ENCODE results near the gene LRFN3. TPM values are rescaled to one million over a fixed set of nuclear protein-coding genes. Genes with fewer than 3 reads are reported as not detected.
"Not testable (repeated sequence)": the region's sequence is repeated elsewhere in the genome, so short reads cannot be mapped to it uniquely, and the experiment has no call there.

LRFN3 gene
- total RNA-seq, 4 donors from 2014 or later, result 12.1 to 48.6 (median 16.6) TPM

GRCh38 chr19:35889370-35890112 lies 46.6 kb upstream of the LRFN3 start:
- Histone ChIP-seq H3K4me3 (no peak overlapping the region), H3K36me3 (peaks cover 0 to 34% (median 14%) of the 10 kb centered on the region in 4 donors), H3K4me1 (no peaks in the 10 kb centered on the region), H3K27ac (no peak overlapping the region), H3K9me3 (no peaks in the 10 kb centered on the region), H3K27me3 (no peaks in the 10 kb centered on the region)
- intact Hi-C loops (cut with DNase I; ENCODE audit: low total_unique reads), result no loop called here
- WGBS, 2 donors (ENCODE audit: low coverage in 1 of 2), result 92 to 100% methylated on average over 6 to 17 of the region's 18 CpGs
- no peak for TF ChIP-seq POLR2A (IDR thresholded peaks at IDR 0.05)
- TF ChIP-seq POLR2AphosphoS5 (IDR thresholded peaks at IDR 0.05), result no peak
- no peak for TF ChIP-seq EP300 (IDR thresholded peaks at IDR 0.05; ENCODE audit: low read depth)
- no peak for TF ChIP-seq CTCF (IDR thresholded peaks at IDR 0.05)
- no peak for DNase-seq
- in situ Hi-C loops (cut with MboI; ENCODE audit: low pct_ligation_motif_present in 1 of 4, low pct_unique_long_range_greater_than_20kb in 1 of 4, low sequenced_read_pairs in 3 of 4), result loop anchor here in 3 of 4 donors (10.0 kb wide), 1 partner anchor 45 kb away; the partner anchor contains the start of gene LRFN3 (in 3 of the 3)

GRCh38 chr19:35890113-35890650 lies 46.0 kb upstream of the LRFN3 start:
- intact Hi-C loops (cut with DNase I; ENCODE audit: low total_unique reads) (no loop called here), in situ Hi-C loops (cut with MboI; ENCODE audit: low pct_ligation_motif_present in 1 of 4, low pct_unique_long_range_greater_than_20kb in 1 of 4, low sequenced_read_pairs in 3 of 4) (no loop called here)
- no peak for DNase-seq
- H3K4me1 ChIP-seq, result no peaks in the 10 kb centered on the region
- peaks cover 0 to 37% (median 14%) of the 10 kb centered on the region in 4 donors for H3K36me3 ChIP-seq
- H3K27me3 ChIP-seq, result no peaks in the 10 kb centered on the region
- no peak overlapping the region for H3K27ac ChIP-seq
- no peaks in the 10 kb centered on the region for H3K9me3 ChIP-seq
- TF ChIP-seq POLR2AphosphoS5 (IDR thresholded peaks at IDR 0.05), result no peak
- no peak for TF ChIP-seq EP300 (IDR thresholded peaks at IDR 0.05; ENCODE audit: low read depth)
- TF ChIP-seq POLR2A (IDR thresholded peaks at IDR 0.05), result no peak
- TF ChIP-seq CTCF (IDR thresholded peaks at IDR 0.05), result no peak
- no peak overlapping the region for H3K4me3 ChIP-seq
- 95% methylated on average over 12 of the region's 13 CpGs; no CpG with 5 or more reads in 1 of the 2 donors for WGBS, 2 donors (ENCODE audit: low coverage in 1 of 2)

GRCh38 chr19:35891819-35892218 lies 44.4 kb upstream of the LRFN3 start:
- H3K27me3 ChIP-seq; in situ Hi-C loops (cut with MboI; ENCODE audit: low pct_ligation_motif_present in 1 of 4, low pct_unique_long_range_greater_than_20kb in 1 of 4, low sequenced_read_pairs in 3 of 4); intact Hi-C loops (cut with DNase I; ENCODE audit: low total_unique reads); H3K4me1 ChIP-seq; DNase-seq; H3K9me3 ChIP-seq; H3K27ac ChIP-seq; H3K4me3 ChIP-seq: not testable (repeated sequence)
- H3K36me3 ChIP-seq, result peaks cover 0 to 45% (median 19%) of the 10 kb centered on the region in 4 donors
- 96 to 100% methylated on average over 1 to 3 of the region's 3 CpGs for WGBS, 2 donors (ENCODE audit: low coverage in 1 of 2)

GRCh38 chr19:35894342-35894741 lies 41.8 kb upstream of the LRFN3 start:
- Histone ChIP-seq H3K4me3 (no peak overlapping the region), H3K9me3 (no peaks in the 10 kb centered on the region), H3K27me3 (no peaks in the 10 kb centered on the region), H3K27ac (no peak overlapping the region), H3K36me3 (peaks cover 0 to 28% (median 12%) of the 10 kb centered on the region in 4 donors), H3K4me1 (peaks cover 9 to 12% (median 10%) of the 10 kb centered on the region in 4 donors)
- TF ChIP-seq POLR2A (IDR thresholded peaks at IDR 0.05) (no peak), CTCF (IDR thresholded peaks at IDR 0.05) (no peak), EP300 (IDR thresholded peaks at IDR 0.05; ENCODE audit: low read depth) (no peak), POLR2AphosphoS5 (IDR thresholded peaks at IDR 0.05) (no peak)
- DNase-seq, result no peak
- 94% methylated on average over 2 of the region's 2 CpGs; no CpG with 5 or more reads in 1 of the 2 donors for WGBS, 2 donors (ENCODE audit: low coverage in 1 of 2)
- in situ Hi-C loops (cut with MboI; ENCODE audit: low pct_ligation_motif_present in 1 of 4, low pct_unique_long_range_greater_than_20kb in 1 of 4, low sequenced_read_pairs in 3 of 4), result no loop called here
- intact Hi-C loops (cut with DNase I; ENCODE audit: low total_unique reads), result no loop called here

Data from transverse colon (tissue), 4 donors.